Measurements from ENCODE around the gene AFTPH.
"Not testable (repeated sequence)": the region's sequence is repeated elsewhere in the genome, so short reads cannot be mapped to it uniquely, and the experiment has no call there.

AFTPH gene

DNA sequence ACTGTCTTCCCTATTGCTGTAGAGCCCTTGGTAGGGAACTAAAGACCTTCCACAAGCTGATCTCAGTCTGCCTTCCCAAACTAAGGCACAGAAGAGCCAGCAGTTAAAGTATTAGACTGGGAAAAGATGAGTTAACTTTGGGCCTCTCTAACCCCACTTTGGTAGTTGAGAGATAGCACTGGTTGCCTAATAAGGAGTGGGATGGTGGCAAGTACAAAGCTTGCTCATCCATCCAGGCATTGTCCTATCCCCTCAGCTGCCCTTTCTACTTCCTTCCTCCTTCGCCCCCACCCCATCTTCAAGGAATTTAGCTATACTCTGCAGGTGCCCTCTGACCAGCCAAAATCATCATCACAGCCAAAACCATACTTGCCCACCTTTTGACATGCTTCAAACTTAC is 22.2 kb upstream of the AFTPH start:
- DNase-seq: no peak

DNA sequence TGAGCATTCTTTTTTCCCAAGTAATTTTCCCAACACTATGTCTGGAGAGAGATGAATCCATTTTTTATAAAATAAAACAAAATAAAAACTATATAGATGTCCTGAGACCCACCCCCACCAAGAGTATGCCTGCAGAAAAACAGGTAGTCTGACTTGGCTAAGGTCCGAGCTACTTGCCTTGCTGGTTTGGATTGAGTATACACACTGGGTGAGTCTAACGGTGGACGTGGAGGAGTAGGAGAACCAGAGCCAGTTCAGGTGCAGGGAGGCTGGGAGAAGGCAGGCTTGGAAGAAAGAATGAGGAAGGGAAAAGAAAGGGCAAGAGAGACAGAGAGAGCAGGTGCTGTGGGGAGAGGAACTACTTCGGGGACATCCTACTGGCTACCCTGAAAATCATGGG is 21.3 kb upstream of the AFTPH start:
- DNase-seq: no peak

DNA sequence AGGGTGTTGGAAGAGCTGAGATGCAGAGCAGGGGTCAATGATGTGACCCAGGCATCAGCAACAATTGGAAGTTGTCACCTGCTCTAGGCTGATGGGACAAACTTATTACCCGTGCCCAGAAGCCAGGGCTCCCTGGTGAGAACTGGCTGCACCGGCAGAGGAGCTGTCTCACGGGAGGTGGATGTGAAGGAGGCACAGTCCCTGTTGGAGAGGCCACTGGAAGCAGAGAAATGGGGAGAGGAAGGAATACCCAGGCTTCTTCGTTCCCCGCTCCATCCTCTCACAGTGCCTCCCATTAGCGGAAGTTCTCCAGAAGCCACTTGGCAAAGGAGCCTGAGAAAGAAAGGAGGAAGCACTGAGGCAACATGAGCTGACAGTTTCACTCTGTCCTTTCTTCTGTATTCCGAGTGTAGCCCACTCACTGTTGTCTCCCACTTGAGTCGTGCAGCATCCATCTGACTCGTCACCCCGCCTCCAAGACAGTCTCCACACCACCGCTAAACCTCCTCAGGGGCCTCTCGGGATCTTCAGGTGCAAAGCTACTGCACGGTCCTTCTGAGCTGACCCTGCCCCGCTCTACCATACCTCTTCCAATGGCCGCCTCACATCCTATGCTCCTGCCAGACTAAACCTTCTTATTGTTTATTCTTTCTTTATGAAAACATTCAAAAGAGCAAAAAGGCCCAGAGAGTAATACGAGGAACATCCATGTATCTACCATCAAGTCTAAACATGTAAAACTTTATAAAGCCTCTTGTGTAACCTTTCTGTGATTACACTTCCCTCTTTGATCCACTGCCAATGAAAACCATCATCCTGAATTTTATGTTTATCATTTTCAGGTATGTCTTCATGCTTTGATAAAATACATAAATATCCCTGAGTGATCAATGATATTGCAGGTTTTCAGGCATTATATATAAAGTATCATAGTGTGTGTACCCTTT is 19.1 kb upstream of the AFTPH start:
- no peak for DNase-seq

GRCh38 chr2:64506686-64507085 is 17.4 kb upstream of the AFTPH start:
- no peak for DNase-seq

DNA sequence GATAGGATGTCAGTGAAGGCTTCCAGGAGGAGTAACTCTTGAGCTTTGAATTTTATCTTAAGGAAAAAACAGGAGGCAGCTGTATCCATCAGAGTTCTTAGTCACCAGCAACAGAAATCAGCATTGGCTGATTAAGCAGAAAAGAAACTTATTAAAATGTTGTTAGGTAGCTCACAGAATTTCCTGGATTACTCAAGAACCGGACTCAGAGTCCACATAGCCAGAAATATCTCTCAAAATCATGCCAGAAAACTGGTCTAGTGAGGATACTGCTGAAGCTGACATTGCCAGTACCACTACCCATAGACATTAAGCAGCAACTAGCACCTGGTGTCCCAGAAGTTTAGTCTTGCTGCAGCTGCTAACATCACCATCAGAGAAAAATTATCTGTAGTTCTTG is 10.1 kb upstream of the AFTPH start:
- no peak for DNase-seq

GRCh38 chr2:64515086-64515485 is 9.0 kb upstream of the AFTPH start:
- no peak for DNase-seq

DNA sequence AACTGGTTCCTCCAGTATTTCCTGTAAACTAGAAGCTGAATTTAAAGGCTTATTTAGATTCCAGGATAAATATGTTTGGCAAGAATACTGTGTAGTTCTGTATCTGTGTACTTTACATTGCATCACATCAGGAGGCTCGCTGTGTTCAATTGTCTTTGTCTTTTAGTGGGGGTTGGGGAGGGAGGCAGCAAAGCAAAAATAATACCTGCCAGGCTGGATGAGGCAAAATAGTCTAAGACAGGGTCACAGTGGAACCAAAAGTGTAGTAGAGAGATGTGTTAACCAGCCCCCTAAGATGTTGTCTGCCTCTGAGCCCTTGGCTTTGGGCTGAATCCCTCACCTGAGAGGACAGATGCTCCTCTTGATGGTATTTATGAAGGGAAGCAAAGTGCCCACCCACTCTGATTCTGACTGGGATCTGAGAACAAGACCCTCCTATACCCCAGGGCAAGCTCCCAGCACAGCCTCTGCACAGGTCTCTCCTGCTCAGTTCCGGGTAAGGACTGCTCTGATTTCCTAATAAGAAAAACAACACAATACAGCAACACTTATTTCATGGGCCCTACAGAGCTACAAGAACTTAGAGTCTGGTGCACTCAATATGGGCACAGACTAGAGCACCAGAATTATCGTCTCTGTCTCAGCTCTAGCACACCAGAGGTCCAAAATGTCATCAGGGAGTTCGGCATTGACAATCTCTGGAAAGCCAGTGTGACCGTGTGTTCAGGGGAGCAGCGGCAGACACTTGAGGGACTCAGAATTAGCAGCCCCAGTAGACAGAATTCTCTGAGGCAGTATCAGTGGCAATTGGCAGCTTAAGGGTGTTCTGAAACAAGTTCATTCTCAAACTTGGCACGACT is 7.2 kb upstream of the AFTPH start:
- no peak for DNase-seq

GRCh38 chr2:64517511-64517884 is 6.6 kb upstream of the AFTPH start:
- no peak for DNase-seq

DNA sequence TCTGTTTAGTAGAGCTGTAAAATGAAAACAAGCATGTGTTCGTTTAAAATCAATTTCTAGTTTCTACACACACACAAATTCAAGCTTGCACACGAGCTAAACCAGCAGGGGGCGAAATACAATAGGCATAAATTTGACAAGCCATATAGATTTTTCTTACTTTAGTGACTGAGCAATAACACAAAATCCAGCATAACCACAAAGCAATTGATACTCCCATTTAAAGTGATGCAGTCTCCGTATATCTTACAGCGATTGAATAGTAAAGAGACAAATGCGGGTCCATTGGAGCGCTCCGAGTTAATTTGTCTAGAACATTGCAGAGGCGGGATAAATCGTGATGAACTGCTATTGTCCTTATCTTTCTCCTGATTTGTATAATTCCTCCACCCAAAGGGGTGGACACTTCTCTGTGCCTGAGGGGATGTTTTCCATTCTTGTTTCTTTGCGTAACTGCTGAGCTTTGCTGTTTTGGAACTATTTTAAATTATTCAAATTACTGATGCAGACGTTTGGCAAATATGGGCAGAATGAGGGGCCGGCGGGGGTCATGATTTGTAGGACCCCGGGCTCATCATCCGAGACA is 1.2 kb upstream of the AFTPH start:
- peak; percentile 67 to 78 for DNase-seq

- peak; percentile 45 to 55 for DNase-seq
Measured at GRCh38 chr2:64524604-64525316, 632 bp downstream of the AFTPH start.

DNA sequence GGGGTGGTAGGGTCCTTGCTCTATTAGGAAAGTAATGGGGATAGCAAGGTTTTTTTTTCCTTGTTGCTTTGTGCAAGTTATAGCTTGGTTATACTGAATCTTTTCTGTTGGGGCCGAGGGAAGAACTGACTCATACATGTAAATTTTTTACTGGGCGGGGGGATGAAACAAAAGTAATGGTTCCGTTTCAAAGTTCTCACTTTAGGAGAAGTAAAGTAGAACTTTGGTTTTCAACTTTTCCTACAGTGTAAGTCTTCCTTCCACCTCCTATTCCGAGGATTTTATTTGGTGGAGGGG is 1.1 kb downstream of the AFTPH start:
- peak; percentile 19 to 51 for DNase-seq

- no peak for DNase-seq
Measured at GRCh38 chr2:64526034-64526433, 1.9 kb downstream of the AFTPH start.

DNA sequence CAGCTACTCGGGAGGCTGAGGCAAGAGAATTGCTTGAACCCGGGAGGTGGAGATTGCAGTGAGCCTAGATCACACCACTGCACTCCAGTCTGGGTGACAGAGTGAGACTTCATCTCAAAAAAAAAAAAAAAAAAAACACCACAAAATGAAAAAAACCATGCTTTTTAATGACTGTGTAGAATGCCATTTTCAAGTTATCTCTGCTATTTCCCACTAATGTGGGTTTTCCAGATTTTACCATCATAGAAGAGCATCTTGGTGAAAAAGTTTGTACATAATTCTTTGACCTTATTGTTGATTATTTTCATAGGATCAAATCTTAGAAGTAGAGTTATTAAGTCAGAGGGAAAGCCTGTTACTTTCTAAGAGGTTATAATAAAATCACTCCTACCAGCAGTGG is 6.8 kb downstream of the AFTPH start:
- not testable (repeated sequence) for DNase-seq

DNA sequence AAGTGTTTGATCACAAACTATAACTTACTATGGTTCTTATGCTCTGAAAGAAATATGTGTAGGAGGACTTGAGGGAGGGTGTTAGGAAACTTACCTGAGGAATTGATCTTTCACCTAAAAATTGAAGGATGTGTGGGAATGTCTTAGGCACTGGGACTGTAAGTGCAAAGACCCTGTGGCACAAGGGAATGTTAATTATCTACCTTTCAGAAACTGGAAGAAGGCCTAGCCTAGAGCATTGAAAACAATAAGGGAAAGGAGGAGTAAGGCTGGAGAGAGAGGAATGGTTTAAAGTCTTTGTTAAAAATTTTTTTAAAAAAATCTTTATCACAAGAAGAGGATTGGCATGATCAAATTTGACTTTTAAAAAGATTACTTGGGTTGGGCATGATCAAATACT is 7.9 kb downstream of the AFTPH start:
- no peak for DNase-seq

- no peak for DNase-seq
Measured at GRCh38 chr2:64533882-64534281, 9.8 kb downstream of the AFTPH start.

DNA sequence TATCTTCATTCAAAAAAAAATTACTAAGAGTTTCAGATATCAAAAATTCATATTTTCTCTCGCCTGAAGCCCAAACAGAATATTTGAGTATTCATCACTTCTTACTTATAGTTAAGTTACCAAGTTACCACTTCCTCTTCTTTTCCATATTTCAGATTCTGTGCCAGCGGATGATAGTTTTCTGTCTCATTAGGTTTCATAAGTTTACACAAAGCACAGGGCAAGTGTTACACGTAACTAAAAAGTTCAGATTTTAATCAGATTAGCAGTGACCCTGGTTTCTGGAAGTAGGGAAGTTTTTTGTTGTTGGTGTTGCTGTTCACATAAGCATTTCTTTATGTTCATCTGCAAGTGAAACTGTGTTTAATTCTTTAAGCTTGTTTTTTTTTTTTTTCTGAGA is 10.2 kb downstream of the AFTPH start:
- no peak for DNase-seq

- DNase-seq: no peak
Measured at GRCh38 chr2:64535024-64535423, 10.9 kb downstream of the AFTPH start.

DNA sequence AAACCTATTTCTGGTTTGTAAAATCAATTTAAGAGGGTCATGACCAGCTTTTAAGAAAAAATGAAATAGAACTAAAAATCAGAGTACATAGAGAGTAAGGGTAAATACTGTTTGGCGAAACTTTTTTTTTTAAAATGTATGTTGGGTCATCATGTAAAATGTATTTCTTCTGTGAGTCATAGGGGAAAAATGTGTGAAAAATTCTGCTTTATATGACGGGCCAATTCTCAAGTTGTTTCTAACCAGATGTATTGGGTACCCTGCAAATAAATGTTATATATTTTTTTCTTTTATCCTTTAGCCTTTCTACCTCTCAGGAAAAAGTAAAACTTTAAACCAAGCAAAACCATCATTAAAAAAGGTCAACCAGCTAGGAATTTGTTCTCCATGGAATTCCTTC is 13.9 kb downstream of the AFTPH start:
- no peak for DNase-seq

DNA sequence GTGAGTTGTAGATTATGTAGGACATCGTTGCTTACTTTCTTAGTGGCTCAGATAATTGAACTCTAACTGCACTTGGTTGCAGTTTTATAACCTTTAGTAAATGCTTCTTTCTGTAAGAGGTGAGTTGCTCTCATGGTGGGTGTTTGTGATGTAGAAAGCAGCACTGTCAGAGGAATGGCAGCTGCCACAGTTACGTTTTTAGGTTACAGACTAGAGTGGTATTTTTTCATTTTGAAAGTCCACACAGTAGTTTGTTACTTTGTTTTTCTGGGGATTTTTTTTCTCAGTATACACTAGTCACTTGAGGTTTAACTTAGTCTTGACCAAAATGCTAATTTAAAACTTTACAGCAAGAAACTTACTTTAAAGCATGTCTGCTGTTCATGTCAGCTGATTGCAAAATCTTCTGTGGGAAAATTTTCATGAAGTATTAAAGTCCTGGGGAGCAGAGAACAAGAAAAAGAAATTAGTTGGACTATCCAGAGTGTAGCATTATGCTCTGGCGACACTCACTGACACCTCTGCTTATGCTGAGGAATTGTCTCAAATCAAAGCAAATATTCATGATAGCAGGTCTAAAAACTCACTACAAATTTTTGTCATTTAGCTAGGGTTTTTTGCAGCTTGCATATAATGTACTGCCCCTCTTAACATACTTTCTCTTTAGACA is 14.8 kb downstream of the AFTPH start:
- DNase-seq: no peak

- no peak for DNase-seq
Measured at GRCh38 chr2:64540615-64541014, 16.5 kb downstream of the AFTPH start.

- no peak for DNase-seq
Measured at GRCh38 chr2:64541547-64541946, 17.4 kb downstream of the AFTPH start.

Measured in activated CD4-positive, alpha-beta T cell treated with anti-CD3 and anti-CD28 coated beads, Interleukin-2, amount 50 U/mL, for 48 hours (primary cell).